Stimulated activated naive CD8-positive, alpha-beta T cell treated with anti-CD3 and anti-CD28 coated beads, Interleukin-15, amount 100 ng/mL, for 72 hours (primary cell): ENCODE results near the gene EIF3C.
"Not testable (repeated sequence)": the region's sequence is repeated elsewhere in the genome, so short reads cannot be mapped to it uniquely, and the experiment has no call there.

Source experiments
- ATAC-seq: fragments of 150-1000 bp; cut with Tn5 transposase; 2 replicates; pipeline ENCODE4 v1.10.0; 2021; ENCODE audit warnings: mild to moderate bottlenecking, moderate library complexity
- DNase-seq, 2 donors: peaks; one replicate each; pipeline ENCODE4 v3.0.0; 2021 to 2022
- H3K27ac Mint-ChIP-seq, 2 donors: one replicate each; pipeline ENCODE4 v1.8.0; 2022; ENCODE audit warnings: mild to moderate bottlenecking in 2 of 2, mixed read lengths in 2 of 2, moderate library complexity in 2 of 2
- H3K27me3 Mint-ChIP-seq: one replicate; pipeline ENCODE4 v1.8.0; 2022; ENCODE audit warnings: mixed read lengths
- H3K4me1 Mint-ChIP-seq: one replicate; pipeline ENCODE4 v1.8.0; 2022; ENCODE audit warnings: mild to moderate bottlenecking, mixed read lengths
- H3K4me3 Mint-ChIP-seq, 2 donors: one replicate each; pipeline ENCODE4 v1.8.0; 2022; ENCODE audit warnings: mild to moderate bottlenecking in 2 of 2, mixed read lengths in 2 of 2, moderate library complexity in 1 of 2
- H3K9me3 Mint-ChIP-seq, 2 donors: one replicate each; pipeline ENCODE4 v1.8.0; 2022; ENCODE audit warnings: mixed read lengths in 2 of 2

Gene EIF3C

GRCh38 chr16:28732455-28733124 is 21.3 kb downstream of the EIF3C start:
- not testable (repeated sequence) for H3K9me3 Mint-ChIP-seq

GRCh38 chr16:28739787-28740186 is 28.5 kb downstream of the EIF3C start:
- H3K9me3 Mint-ChIP-seq, H3K27me3 Mint-ChIP-seq, H3K4me3 Mint-ChIP-seq, H3K4me1 Mint-ChIP-seq, H3K27ac Mint-ChIP-seq, DNase-seq: not testable (repeated sequence)
- ATAC-seq = peak; percentile 55

More at GRCh38 chr16:28732455-28733124, 21.3 kb downstream of the EIF3C start:
- not testable (repeated sequence) for DNase-seq, H3K27ac Mint-ChIP-seq, ATAC-seq, H3K4me3 Mint-ChIP-seq, H3K4me1 Mint-ChIP-seq, H3K27me3 Mint-ChIP-seq

GRCh38 chr16:28740631-28741030 is 29.4 kb downstream of the EIF3C start:
- H3K27me3 Mint-ChIP-seq, H3K9me3 Mint-ChIP-seq, H3K4me3 Mint-ChIP-seq, H3K27ac Mint-ChIP-seq, DNase-seq, H3K4me1 Mint-ChIP-seq: not testable (repeated sequence)
- ATAC-seq = peak; percentile 23

- not testable (repeated sequence) for H3K27me3 Mint-ChIP-seq, H3K4me3 Mint-ChIP-seq, ATAC-seq, DNase-seq, H3K27ac Mint-ChIP-seq, H3K9me3 Mint-ChIP-seq, H3K4me1 Mint-ChIP-seq
Observed at GRCh38 chr16:28741295-28741694, 30.0 kb downstream of the EIF3C start.

GRCh38 chr16:28746618-28747350 is 35.5 kb downstream of the EIF3C start:
- not testable (repeated sequence) for ATAC-seq, DNase-seq, H3K9me3 Mint-ChIP-seq

GRCh38 chr16:28749997-28750465 is 38.8 kb downstream of the EIF3C start:
- H3K27me3 Mint-ChIP-seq, H3K27ac Mint-ChIP-seq, H3K9me3 Mint-ChIP-seq, H3K4me1 Mint-ChIP-seq: not testable (repeated sequence)
- peak; percentile 43 to 59 for DNase-seq
- ATAC-seq = peak; percentile 99
- H3K4me3 Mint-ChIP-seq = peak overlapping the region; percentile 64 to 69

More at GRCh38 chr16:28746618-28747350, 35.5 kb downstream of the EIF3C start:
- not testable (repeated sequence) for H3K4me1 Mint-ChIP-seq, H3K4me3 Mint-ChIP-seq, H3K27me3 Mint-ChIP-seq, H3K27ac Mint-ChIP-seq

GRCh38 chr16:28750469-28751067 is 39.3 kb downstream of the EIF3C start:
- not testable (repeated sequence) for H3K4me1 Mint-ChIP-seq, DNase-seq, H3K4me3 Mint-ChIP-seq, H3K9me3 Mint-ChIP-seq, H3K27ac Mint-ChIP-seq, H3K27me3 Mint-ChIP-seq
- ATAC-seq = peak; percentile 35

GRCh38 chr16:28751487-28751886 is 40.2 kb downstream of the EIF3C start, which contains the start of gene NPIPB9:
TSS of gene NPIPB9 (plus strand) at chr16:28751787.
- H3K4me3 Mint-ChIP-seq, H3K27me3 Mint-ChIP-seq, H3K9me3 Mint-ChIP-seq, ATAC-seq, DNase-seq, H3K27ac Mint-ChIP-seq, H3K4me1 Mint-ChIP-seq: not testable (repeated sequence)

- not testable (repeated sequence) for H3K4me1 Mint-ChIP-seq, H3K4me3 Mint-ChIP-seq, ATAC-seq
Observed at GRCh38 chr16:28781697-28782096, 70.4 kb downstream of the EIF3C start.

GRCh38 chr16:28782357-28782756 is 71.1 kb downstream of the EIF3C start:
- not testable (repeated sequence) for ATAC-seq, DNase-seq, H3K4me1 Mint-ChIP-seq, H3K27me3 Mint-ChIP-seq, H3K9me3 Mint-ChIP-seq, H3K4me3 Mint-ChIP-seq, H3K27ac Mint-ChIP-seq

More at GRCh38 chr16:28781697-28782096, 70.4 kb downstream of the EIF3C start:
- not testable (repeated sequence) for H3K9me3 Mint-ChIP-seq, H3K27me3 Mint-ChIP-seq, H3K27ac Mint-ChIP-seq, DNase-seq
